Colonic mucosa (tissue), 4 donors: ENCODE results near the gene MEI1. TPM values are rescaled to one million over a fixed set of nuclear protein-coding genes. Genes with fewer than 3 reads are reported as not detected.

Experiments used
- DNase-seq: peaks from one replicate; pipeline ENCODE4 v3.0.0-alpha.2; 2020
- H3K27ac ChIP-seq: fragments of 200-600 bp; one replicate; pipeline ENCODE4 v1.8.0; 2021
- H3K27me3 ChIP-seq: fragments of 200-600 bp; one replicate; pipeline ENCODE4 v1.8.0; 2021
- H3K36me3 ChIP-seq: fragments of 200-600 bp; one replicate; pipeline ENCODE4 v1.8.0; 2021
- H3K4me1 ChIP-seq: fragments of 200-600 bp; one replicate; pipeline ENCODE4 v1.8.0; 2021; ENCODE audit warnings: mild to moderate bottlenecking
- H3K4me3 ChIP-seq: fragments of 200-600 bp; one replicate; pipeline ENCODE4 v1.8.0; 2021
- H3K9ac ChIP-seq, 2 donors: one replicate each; pipeline ENCODE4 v1.7.0; 2013; ENCODE audit warnings: control low read depth in 2 of 2, low read depth in 2 of 2, low read length in 2 of 2
- H3K9me3 ChIP-seq: fragments of 200-600 bp; one replicate; pipeline ENCODE4 v1.8.0; 2021
- CTCF ChIP-seq: fragments of 200-600 bp; IDR thresholded peaks from one replicate; pipeline ENCODE4 v1.8.0; 2022; ENCODE audit warnings: antibody characterized with exemption, mild to moderate bottlenecking
- intact Hi-C: fragments of 100-400 bp; cut with DNase I; formaldehyde crosslinking; loops from one replicate; pipeline ENCODE4 v1.14.1; 2022
- total RNA-seq, 2 donors: library from RNA; stranded (reverse); fragmentation: NEBNext Ultra II Directional in 1 of 2; extraction: Animal tissue kit (Norgen Biotek cat#: 25700) in 1 of 2; gene quantifications; one replicate each; pipeline ENCODE4 v1.2.1, GENCODE V29; 2021
- donor health status: healthy.
- donor health status: DM: no; HTN: no; CAD: no.
- donor health status: DM: no; HTN: no; CAD: no.

MEI1 gene
- total RNA-seq, 2 donors from 2014 or later: 1.8 to 1.9 TPM

DNA sequence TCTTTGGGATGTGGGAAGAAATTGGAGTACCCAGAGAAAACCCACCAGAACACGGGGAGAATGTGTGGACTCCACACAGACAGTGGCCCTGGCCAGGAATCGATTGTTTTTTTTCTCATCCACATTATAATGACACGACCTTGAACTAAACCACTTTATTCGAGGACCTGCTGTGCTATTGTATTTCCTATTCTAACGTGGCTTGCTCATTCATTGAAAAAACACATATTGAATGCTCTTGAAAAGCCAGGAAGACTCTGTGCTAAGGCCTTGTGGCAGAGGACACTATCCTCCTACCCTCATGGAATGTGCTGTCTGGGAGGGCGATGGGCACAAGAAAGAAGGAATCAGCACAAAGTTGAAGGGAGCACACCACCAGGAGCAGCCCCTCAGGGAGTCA lies 124.5 kb downstream of the MEI1 start:
- H3K27ac ChIP-seq: no peak overlapping the region
- H3K36me3 ChIP-seq: no peaks in the 10 kb centered on the region
- H3K9me3 ChIP-seq: no peaks in the 10 kb centered on the region
- H3K9ac ChIP-seq: no peak overlapping the region
- H3K4me1 ChIP-seq: peaks cover 7% of the 10 kb centered on the region
- TF ChIP-seq CTCF: no peak
- H3K4me3 ChIP-seq: no peak overlapping the region
- intact Hi-C loops: loop anchor here (2.0 kb wide), 1 partner anchor 117 kb away; no protein-coding TSS in a partner anchor
- DNase-seq: no peak
- no peaks in the 10 kb centered on the region for H3K27me3 ChIP-seq

DNA sequence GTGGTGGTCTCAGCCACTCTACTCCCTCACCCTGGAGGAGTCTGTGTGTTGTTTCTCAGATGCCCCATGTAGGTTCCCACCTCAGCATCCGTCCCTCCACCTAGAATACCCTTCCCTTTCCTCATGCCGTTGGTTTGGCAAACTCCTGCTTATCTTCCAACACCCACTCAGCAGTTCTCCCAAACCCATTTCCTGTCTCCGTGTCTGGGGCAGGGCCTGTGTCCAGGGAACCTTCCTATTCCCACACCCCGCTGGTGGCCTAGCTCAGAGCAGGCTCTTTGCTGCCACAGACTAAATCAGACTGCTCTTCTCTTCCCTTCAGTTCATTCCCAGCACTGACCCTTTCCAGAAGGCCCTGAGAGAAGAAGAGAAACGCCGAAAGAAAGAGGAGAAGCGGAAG lies 126.1 kb downstream of the MEI1 start:
- Histone ChIP-seq H3K9ac (peak overlapping the region in 1 of 2 donors; percentile 41), H3K4me3 (no peak overlapping the region), H3K4me1 (peaks cover 7% of the 10 kb centered on the region), H3K27me3 (no peaks in the 10 kb centered on the region), H3K27ac (no peak overlapping the region), H3K36me3 (no peaks in the 10 kb centered on the region), H3K9me3 (no peaks in the 10 kb centered on the region)
- DNase-seq: no peak
- intact Hi-C loops: no loop called here
- no peak for TF ChIP-seq CTCF

DNA sequence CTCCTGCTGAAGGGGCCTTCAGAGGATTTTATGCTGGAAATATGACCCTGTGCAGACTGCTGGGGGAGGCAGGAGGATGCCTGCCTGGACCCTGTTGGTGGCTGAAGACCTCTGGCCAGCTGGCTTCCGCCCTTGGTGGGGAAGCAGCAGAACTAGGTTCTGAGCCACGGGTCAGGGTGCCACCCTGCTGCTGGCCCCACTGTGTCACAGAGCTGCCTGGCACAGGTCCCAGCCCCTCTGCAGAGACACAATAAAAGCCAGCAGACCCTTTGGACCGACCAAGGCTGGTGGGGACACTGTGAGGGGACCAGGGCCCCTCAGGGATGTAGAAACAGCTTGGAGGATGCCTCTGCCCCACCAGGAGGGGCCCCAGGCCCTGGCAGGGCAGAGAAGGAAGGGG lies 126.7 kb downstream of the MEI1 start:
- no peak for DNase-seq
- TF ChIP-seq CTCF: no peak

GRCh38 chr22:41826430-41827383 lies 127.4 kb downstream of the MEI1 start:
- H3K27ac ChIP-seq: peak overlapping the region; percentile 10
- no peak for TF ChIP-seq CTCF
- intact Hi-C loops: no loop called here
- no peaks in the 10 kb centered on the region for H3K27me3 ChIP-seq
- H3K9ac ChIP-seq: peak overlapping the region; percentile 28 to 41
- no peak overlapping the region for H3K4me3 ChIP-seq
- H3K36me3 ChIP-seq: no peaks in the 10 kb centered on the region
- peak; percentile 57 for DNase-seq
- peaks cover 7% of the 10 kb centered on the region for H3K4me1 ChIP-seq
- H3K9me3 ChIP-seq: no peaks in the 10 kb centered on the region

More for the DNA sequence above, 126.7 kb downstream of the MEI1 start:
- H3K36me3 ChIP-seq: no peaks in the 10 kb centered on the region
- H3K4me1 ChIP-seq: peaks cover 7% of the 10 kb centered on the region
- H3K9me3 ChIP-seq: no peaks in the 10 kb centered on the region
- H3K9ac ChIP-seq: peak overlapping the region in 1 of 2 donors; percentile 41
- intact Hi-C loops: no loop called here
- H3K4me3 ChIP-seq: no peak overlapping the region
- H3K27me3 ChIP-seq: no peaks in the 10 kb centered on the region
- H3K27ac ChIP-seq: no peak overlapping the region

GRCh38 chr22:41827671-41828070 lies 128.4 kb downstream of the MEI1 start:
- no peak overlapping the region for H3K9ac ChIP-seq
- H3K36me3 ChIP-seq: no peaks in the 10 kb centered on the region
- no peak for DNase-seq
- H3K4me1 ChIP-seq: peaks cover 7% of the 10 kb centered on the region
- intact Hi-C loops: no loop called here
- no peaks in the 10 kb centered on the region for H3K9me3 ChIP-seq
- H3K27ac ChIP-seq: peak overlapping the region; percentile 51
- no peak overlapping the region for H3K4me3 ChIP-seq
- H3K27me3 ChIP-seq: no peaks in the 10 kb centered on the region
- no peak for TF ChIP-seq CTCF
